ENCODE data around the gene ARHGAP18. TPM values are rescaled to one million over a fixed set of nuclear protein-coding genes. Genes with fewer than 3 reads are reported as not detected.

ARHGAP18 gene
- total RNA-seq, 1 experiment from 2014 or later = 2.4 TPM

GRCh38 chr6:129648819-129649491, 61.0 kb downstream of the ARHGAP18 start:
- WGBS (ENCODE audit: extremely low coverage, insufficient read length, low lambda C conversion rate) = no CpG with 5 or more reads among the region's 15 CpGs
- Histone ChIP-seq H3K14ac (ENCODE audit: insufficient read depth, low read length) (no peak overlapping the region), H3K27me3 (ENCODE audit: insufficient read depth, low read length) (no peaks in the 10 kb centered on the region), H4K91ac (ENCODE audit: insufficient read length, low read depth, low read length) (no peak overlapping the region), H3K9ac (ENCODE audit: extremely low read depth, insufficient read length, low read length) (no peak overlapping the region), H2AK5ac (ENCODE audit: insufficient read length, low read length) (no peak overlapping the region), H4K20me1 (ENCODE audit: control insufficient read depth, insufficient read depth, insufficient read length) (no peaks in the 10 kb centered on the region), H2BK5ac (ENCODE audit: insufficient read length, low read length) (no peak overlapping the region), H3K79me1 (ENCODE audit: insufficient read depth, low read depth, low read length, poor library complexity, severe bottlenecking) (no peaks in the 10 kb centered on the region), H3K4ac (ENCODE audit: low read depth, low read length) (no peak overlapping the region), H4K5ac (ENCODE audit: insufficient read length, low read depth, low read length) (no peak overlapping the region), H2BK20ac (ENCODE audit: low read depth, low read length, poor library complexity, severe bottlenecking) (no peak overlapping the region), H3K56ac (ENCODE audit: insufficient read length, low read depth, low read length) (no peak overlapping the region), H2BK12ac (ENCODE audit: insufficient read length, low read depth, low read length) (no peak overlapping the region), H3K4me1 (ENCODE audit: insufficient read depth, low read length) (peaks cover 6% of the 10 kb centered on the region; the same call in 1 of the 2 replicates), H2AFZ (ENCODE audit: low read length) (no peak overlapping the region), H3K23me2 (ENCODE audit: insufficient read length, low read depth, low read length, poor library complexity, severe bottlenecking) (no peaks in the 10 kb centered on the region), H4K8ac (replicated peaks; ENCODE audit: insufficient read length, low read depth, low read length) (no peak overlapping the region), H2BK15ac (ENCODE audit: low read depth, low read length) (no peak overlapping the region), H3K4me2 (ENCODE audit: insufficient read depth, insufficient read length, low read length) (no peak overlapping the region), H2BK120ac (ENCODE audit: low read depth, low read length, poor library complexity, severe bottlenecking) (no peak overlapping the region), H3K9me3 (ENCODE audit: control insufficient read depth, low read depth, low read length) (no peaks in the 10 kb centered on the region), H3K27ac (ENCODE audit: insufficient read length, low read depth, low read length) (no peak overlapping the region), H3K18ac (ENCODE audit: insufficient read length, low read depth, low read length) (no peak overlapping the region), H3T11ph (ENCODE audit: low read length) (no peak overlapping the region), H3K79me2 (ENCODE audit: insufficient read depth, low read length) (no peaks in the 10 kb centered on the region), H3K23ac (ENCODE audit: insufficient read length, low read depth, low read length) (no peak overlapping the region)
- H3K27ac Mint-ChIP-seq = peak overlapping the region; percentile 4 to 69 (median 7); a peak in 2 of 7 replicates
- H3K9me3 Mint-ChIP-seq = no peaks in the 10 kb centered on the region
- no peaks in the 10 kb centered on the region for H3K27me3 Mint-ChIP-seq (ENCODE audit: low read depth)
- H3K4me3 Mint-ChIP-seq = no peak overlapping the region
- no peak for DNase-seq
- H3K36me3 Mint-ChIP-seq (ENCODE audit: insufficient read depth in 1 of 3, low read depth in 3 of 3) = no peaks in the 10 kb centered on the region
- peaks cover 14 to 25% of the 10 kb centered on the region in 2 experiments for H3K4me1 Mint-ChIP-seq
- TF ChIP-seq CTCF (conservative IDR thresholded peaks at IDR 0.05) = no peak
